Activated CD8-positive, alpha-beta memory T cell treated with anti-CD3 and anti-CD28 coated beads for 1 hour (primary cell): ENCODE measurements around the gene CACFD1.

Experiments used
- DNase-seq, 2 donors: peaks; one replicate each; pipeline ENCODE4 v3.0.0-alpha.2; 2020; ENCODE audit warnings: low read depth in 1 of 2; ENCODE audit errors: extremely low read depth in 1 of 2

CACFD1 gene

GRCh38 chr9:133496861-133497842 lies 37.4 kb downstream of the CACFD1 start:
- no peak for DNase-seq

DNA sequence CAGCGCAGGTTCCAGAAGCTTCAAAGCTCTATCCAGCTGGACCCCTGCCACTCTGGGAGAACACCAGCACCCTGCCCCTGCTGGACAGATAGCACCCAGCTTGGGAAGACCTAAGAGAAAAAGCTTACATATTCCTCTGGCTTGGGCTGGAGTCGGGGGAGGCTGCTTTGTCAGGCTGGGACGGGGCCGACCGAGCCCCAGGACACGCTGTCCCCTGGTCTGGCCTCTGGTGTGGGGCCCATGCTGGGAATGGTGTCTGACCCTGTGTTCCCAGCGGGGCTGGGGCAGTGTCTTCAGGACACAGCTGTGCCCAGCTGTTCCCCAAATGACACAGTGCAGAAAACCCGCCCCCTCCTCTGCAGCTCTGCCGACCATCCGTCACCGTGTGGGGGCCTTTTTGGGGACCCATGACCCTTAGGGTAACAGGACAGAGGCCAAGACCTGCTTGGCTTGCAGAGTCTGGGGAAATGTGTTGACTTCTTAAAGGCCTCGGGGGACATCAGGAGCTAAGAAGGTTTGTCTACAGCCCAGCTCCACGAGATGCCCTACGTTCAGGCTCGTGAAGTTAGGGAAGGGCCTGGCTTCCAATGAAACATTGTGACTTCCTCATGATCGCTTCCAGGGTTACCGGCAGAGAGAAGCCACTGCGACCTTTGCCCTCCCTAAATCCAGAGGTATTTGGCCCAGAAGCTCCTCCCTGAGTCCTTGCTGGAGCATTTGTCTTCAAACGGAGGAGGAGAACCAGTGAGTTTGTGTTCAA lies 39.5 kb downstream of the CACFD1 start:
- DNase-seq = no peak

GRCh38 chr9:133499892-133500270 lies 40.1 kb downstream of the CACFD1 start:
- no peak for DNase-seq

- DNase-seq = no peak
Observed at GRCh38 chr9:133502112-133502511, 42.3 kb downstream of the CACFD1 start.

DNA sequence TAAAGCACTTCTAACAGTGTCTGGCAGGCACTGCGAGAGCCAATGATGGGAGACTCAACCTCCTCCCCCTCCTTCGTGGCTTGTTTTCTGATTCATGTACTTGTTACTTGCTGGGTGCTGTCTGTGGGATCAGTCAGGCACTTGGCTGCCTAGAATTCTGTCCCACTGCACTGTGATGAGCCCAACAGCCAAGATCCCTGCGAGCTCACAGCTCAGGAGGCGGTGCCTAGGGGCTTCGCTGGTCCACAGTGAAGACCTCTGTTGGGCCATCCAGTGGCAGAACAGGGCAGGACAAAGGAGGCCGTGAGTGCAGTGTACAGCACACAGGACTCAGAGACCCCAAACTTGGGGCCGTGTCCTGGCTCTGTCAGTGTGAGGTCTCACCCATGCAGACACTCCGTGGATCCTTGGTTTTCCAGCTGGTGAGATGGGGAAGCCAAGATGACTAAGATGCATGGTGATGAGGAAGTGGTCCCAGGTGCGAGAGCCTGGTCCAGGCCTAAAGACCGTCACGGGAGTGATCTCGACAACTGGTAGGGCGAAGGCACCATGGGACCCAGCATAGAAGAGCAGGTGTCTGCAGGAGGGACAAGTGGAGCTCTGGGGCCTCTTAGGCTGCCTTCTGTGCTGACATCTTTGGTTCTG lies 45.5 kb downstream of the CACFD1 start:
- DNase-seq = no peak

DNA sequence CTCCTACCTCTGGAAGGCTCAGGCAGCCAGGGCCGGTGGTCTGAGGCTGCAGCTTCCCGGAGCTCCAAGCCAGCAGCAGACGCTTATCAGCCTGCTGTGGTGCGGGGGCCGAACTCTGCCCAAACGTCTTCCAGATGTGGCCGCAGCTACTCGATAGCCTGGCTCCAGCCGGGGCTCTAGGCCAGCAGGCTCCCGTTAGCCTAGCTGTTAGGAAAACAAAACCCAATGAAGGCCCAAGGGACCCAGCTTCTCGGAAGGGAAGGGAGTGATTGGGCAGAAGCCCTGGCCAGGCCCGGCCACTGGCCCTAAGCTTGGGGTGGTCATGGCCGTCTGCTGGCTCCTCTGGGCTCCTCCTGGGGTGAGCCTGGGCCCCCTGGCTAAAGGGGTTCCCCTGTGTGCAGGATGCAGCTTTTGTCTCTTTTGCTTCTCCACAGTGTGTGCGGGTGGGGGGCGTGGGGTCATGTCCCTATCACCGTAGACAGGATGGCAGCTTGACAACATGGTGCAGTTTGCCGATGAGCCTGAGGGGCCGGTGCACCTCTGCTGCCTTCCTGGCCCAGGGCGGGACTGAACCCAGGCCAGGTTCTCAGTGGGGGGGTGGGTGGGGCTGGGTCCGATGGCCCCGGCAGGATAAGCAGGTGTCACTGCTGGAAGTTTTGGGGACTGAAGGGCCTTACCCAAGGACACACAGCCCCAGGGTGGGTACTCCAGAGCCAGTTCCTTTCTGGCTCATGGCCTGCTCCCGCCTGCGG lies 46.3 kb downstream of the CACFD1 start:
- DNase-seq = no peak

- no peak for DNase-seq
Observed at GRCh38 chr9:133506653-133507038, 46.9 kb downstream of the CACFD1 start.

- no peak for DNase-seq
Observed at GRCh38 chr9:133507246-133507965, 47.6 kb downstream of the CACFD1 start.

- no peak for DNase-seq
Observed at GRCh38 chr9:133508046-133508445, 48.3 kb downstream of the CACFD1 start.

DNA sequence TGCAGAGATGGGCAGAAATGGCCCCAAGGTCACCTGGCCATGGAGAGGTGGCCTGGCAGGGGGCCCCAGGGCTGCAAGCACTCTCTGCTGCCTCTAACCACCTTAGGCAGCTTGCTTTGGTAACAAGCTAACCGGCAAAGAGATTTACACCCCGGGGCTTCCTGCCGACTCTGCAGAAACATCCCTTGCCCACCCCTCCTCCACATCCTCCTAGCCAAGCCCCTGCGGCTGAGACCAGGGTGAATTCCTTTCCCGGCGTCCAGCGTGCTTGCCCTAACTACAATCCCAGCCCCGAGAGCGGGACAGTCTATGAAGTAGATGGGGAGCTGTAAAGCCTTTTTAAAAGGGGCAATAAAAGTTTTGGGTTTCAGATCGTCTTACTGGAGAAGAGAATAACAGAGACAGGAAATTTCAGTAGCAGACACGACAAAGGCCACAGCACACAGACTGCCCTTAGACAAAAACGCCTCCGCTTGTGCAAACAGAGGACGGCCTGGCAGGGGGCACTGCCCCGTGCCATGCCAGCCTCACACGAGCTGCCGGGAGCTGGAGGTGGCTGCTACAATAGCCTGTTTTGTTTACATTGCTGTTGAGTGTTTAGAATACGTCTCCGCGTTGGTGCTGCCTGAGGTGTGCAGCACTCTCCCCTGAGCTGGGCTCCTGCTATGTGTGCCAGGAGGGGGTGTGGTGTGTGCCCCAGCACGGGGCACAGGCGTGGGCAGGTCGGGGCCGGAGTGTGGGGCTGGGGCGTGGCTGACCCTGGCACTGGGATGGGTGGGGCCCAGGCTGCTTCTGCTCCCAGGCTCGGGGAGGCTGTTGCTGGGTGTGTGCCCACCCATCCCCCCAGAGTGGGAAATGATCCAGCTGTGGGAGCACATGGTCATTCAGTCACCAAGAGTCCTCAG lies 49.7 kb downstream of the CACFD1 start:
- DNase-seq = no peak

DNA sequence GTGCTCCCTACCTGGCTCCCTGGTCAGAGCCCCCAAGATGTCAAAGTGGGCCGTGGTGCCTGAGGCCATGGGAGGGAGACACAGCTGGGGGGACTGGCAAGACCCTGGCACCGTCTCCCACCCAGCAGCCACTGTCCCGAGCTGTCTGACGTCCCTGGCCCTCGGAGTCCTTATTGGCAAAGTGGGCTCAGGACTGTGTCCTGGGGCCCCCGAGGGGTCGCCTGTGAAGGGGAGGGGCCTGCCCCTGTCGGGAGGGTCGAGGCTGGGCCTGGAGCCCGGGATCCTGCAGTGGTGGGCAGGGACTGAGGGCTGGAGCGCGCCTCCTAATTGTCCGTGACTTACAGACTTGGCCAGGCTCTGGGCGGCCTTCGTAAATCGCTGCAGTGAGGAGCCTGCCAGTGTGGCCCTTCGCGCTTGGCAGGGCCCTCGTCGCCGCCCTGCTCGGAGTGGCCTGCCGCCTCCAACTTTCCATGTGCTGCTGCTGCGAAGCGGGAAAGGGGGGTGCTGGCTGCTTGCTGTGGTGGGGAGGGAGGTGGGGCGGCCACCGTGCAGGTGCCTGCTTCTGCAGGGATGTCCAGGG lies 51.2 kb downstream of the CACFD1 start:
- DNase-seq = no peak

DNA sequence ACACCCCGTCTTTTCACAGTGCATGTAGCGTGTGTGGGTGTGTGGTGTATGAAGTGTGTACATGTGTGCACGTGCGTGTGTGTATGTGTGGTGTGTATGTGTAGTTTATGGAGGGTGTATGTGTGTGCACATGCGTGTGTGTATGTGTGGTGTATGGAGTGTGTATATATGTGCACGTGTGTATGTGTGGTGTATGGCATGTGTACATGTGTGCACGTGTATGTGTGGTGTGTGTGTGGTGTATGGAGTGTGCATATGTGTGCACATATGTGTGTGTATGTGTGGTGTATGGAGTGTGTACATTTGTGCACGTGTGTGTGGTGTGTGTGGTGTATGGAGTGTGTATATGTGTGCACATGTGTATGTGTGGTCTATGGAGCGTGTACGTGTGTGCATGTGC lies 51.8 kb downstream of the CACFD1 start:
- DNase-seq = no peak

GRCh38 chr9:133512253-133513213 lies 52.8 kb downstream of the CACFD1 start:
- no peak for DNase-seq

DNA sequence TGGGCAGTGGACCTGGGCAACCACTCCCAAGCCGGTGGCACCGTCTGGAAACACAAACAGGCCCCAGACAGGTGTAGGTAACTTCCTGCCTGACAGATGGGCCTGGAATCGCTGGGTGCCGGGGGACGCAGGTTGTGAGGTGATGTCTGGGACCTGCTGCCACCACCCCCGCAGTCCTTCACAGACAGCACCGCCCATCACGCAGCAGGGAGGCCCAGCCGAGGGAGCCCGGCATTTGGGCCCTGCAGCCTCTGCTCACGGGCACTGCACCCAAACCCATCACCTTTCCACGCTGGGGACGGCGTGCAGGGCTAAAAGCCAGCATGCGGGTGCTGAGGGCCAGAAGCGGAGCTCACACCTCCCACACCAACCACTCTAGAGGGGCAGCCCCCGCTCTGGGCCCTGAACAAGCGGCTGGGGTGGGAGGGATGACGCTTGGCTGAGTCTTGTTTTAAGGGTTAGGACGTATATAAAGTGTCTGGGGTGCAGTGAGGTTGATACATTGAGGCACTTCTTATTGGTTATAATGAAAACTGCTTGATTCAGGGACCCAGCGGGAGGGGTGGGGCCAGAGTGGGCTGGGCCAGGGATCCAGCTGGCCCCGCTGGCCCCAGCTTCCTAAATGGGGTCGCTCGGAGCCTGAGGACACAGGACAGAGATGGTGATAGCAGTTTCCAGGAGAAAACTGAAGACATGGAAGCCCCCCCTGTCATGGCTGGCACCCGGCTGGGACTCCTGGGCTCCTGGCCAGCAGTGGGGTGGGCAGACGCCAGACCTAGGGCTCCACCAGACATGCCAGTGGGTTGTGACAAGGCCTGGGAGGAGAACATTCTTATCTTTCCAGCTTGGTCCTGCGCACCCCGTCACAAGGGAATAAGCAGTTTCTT lies 53.7 kb downstream of the CACFD1 start:
- DNase-seq = no peak

DNA sequence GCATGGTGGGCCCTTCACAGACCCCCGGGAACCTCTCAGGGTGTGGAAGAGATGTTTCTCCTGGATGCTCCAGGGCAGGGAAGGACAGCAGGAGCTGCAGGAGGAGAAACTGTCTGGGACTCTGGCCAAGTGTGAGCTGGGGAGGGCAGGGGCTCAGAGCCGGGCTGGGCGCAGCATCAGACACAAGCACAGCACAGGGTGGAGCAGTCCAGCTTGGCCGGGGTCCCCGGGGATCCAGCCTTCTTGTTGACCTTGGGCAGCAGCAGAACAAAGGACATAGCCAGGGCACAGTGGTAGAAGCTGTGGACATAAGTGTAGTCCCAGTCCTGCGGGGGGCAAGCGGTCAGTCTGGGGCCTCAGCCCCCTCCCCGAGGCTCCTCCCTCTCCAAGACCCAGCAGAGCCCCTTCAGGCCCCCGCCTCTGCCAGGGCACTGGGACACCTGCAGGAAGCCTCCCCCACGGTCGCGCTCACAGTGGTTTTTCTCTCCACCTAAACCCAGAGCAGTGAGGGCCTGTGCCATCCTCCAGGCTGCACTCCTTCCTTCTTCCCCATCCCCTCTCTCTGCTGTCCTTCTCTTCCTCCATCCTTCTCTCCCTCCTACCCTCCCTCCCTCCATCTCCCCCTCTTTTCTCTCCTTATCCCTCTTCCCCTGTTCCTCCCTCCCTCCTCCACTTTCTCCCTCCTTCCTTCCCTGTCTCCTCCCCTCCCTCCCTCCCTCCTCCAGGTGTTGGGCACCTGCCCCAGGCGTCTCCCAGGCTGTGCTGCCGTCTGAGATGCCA lies 54.9 kb downstream of the CACFD1 start:
- DNase-seq = no peak

- no peak for DNase-seq
Observed at GRCh38 chr9:133515240-133515610, 55.4 kb downstream of the CACFD1 start.
